ENCODE results near the gene PPARGC1A. TPM values are rescaled to one million over a fixed set of nuclear protein-coding genes. Genes with fewer than 3 reads are reported as not detected.
A peak's percentile ranks its signal among the peaks of the same experiment; 100 is the strongest.

PPARGC1A gene
- polyA plus RNA-seq, 1 experiment, result 0.73 TPM

DNA sequence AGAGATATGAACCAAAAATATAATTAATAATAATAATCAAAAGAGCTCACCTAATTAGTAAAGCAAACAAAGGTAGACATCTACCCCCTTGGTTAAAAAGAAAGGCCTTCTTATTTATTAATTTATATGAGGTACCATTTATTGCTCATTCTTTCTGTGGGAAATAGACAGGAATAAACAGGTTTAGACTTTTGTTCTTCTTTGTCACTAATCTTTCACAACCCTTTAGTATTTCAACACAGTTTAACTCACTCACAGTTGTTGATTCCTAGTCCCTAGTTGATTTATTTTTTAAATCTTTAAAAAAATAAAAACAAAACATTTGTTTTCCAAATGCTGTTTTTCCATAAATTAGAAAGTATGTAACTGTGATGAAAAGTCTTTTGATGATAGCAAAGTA lies 5.6 kb downstream of the PPARGC1A start:
- POLR2A ChIA-PET, result no interaction called here
- CTCF ChIA-PET, result no interaction called here
- DNase-seq (ENCODE audit: low read depth, low spot score), result no peak
- TF ChIP-seq CTCF (IDR thresholded peaks at IDR 0.05; ENCODE audit: low read depth, low read length), result no peak
- no peak overlapping the region for H3K27ac ChIP-seq (ENCODE audit: low read depth, low read length)
- no peaks in the 10 kb centered on the region for H3K27me3 ChIP-seq (ENCODE audit: control insufficient read depth, insufficient read depth, low read length)
- no peak overlapping the region for H3K4me3 ChIP-seq (ENCODE audit: low read depth, low read length)
- H3K9me3 ChIP-seq (ENCODE audit: control insufficient read depth, insufficient read depth, low read length), result no peaks in the 10 kb centered on the region

- no peak for DNase-seq (ENCODE audit: low read depth, low spot score)
- no peak overlapping the region for H3K27ac ChIP-seq (ENCODE audit: low read depth, low read length)
- ChIA-PET CTCF (no interaction called here), POLR2A (no interaction called here)
- H3K4me3 ChIP-seq (ENCODE audit: low read depth, low read length), result no peak overlapping the region
- no peaks in the 10 kb centered on the region for H3K27me3 ChIP-seq (ENCODE audit: control insufficient read depth, insufficient read depth, low read length)
- no peak for TF ChIP-seq CTCF (IDR thresholded peaks at IDR 0.05; ENCODE audit: low read depth, low read length)
- H3K9me3 ChIP-seq (ENCODE audit: control insufficient read depth, insufficient read depth, low read length), result no peaks in the 10 kb centered on the region
Observed at GRCh38 chr4:23882976-23883531, 6.8 kb downstream of the PPARGC1A start.

GRCh38 chr4:23881674-23882337 lies 8.0 kb downstream of the PPARGC1A start:
- ChIA-PET CTCF (interaction anchor here (0.6 kb wide), 1 partner anchor 1496 kb away, joined by 3 read pairs; no protein-coding TSS in a partner anchor), POLR2A (no interaction called here)
- Histone ChIP-seq H3K9me3 (ENCODE audit: control insufficient read depth, insufficient read depth, low read length) (no peaks in the 10 kb centered on the region), H3K27me3 (ENCODE audit: control insufficient read depth, insufficient read depth, low read length) (no peaks in the 10 kb centered on the region), H3K4me3 (ENCODE audit: low read depth, low read length) (no peak overlapping the region), H3K27ac (ENCODE audit: low read depth, low read length) (no peak overlapping the region)
- 0 out of 2 replicates have a peak, but pooled peaks have one; percentile 8 for TF ChIP-seq CTCF (IDR thresholded peaks at IDR 0.05; ENCODE audit: low read depth, low read length)
- no peak for DNase-seq (ENCODE audit: low read depth, low spot score)

GRCh38 chr4:23881052-23881501 lies 8.8 kb downstream of the PPARGC1A start:
- no peak for TF ChIP-seq CTCF (IDR thresholded peaks at IDR 0.05; ENCODE audit: low read depth, low read length)
- Histone ChIP-seq H3K27ac (ENCODE audit: low read depth, low read length) (no peak overlapping the region), H3K27me3 (ENCODE audit: control insufficient read depth, insufficient read depth, low read length) (no peaks in the 10 kb centered on the region), H3K9me3 (ENCODE audit: control insufficient read depth, insufficient read depth, low read length) (no peaks in the 10 kb centered on the region), H3K4me3 (ENCODE audit: low read depth, low read length) (no peak overlapping the region)
- DNase-seq (ENCODE audit: low read depth, low spot score), result no peak
- ChIA-PET POLR2A (no interaction called here), CTCF (interaction anchor here (0.6 kb wide), 2 partner anchors 223 to 1495 kb away, joined by 3 to 5 read pairs; no protein-coding TSS in a partner anchor)

DNA sequence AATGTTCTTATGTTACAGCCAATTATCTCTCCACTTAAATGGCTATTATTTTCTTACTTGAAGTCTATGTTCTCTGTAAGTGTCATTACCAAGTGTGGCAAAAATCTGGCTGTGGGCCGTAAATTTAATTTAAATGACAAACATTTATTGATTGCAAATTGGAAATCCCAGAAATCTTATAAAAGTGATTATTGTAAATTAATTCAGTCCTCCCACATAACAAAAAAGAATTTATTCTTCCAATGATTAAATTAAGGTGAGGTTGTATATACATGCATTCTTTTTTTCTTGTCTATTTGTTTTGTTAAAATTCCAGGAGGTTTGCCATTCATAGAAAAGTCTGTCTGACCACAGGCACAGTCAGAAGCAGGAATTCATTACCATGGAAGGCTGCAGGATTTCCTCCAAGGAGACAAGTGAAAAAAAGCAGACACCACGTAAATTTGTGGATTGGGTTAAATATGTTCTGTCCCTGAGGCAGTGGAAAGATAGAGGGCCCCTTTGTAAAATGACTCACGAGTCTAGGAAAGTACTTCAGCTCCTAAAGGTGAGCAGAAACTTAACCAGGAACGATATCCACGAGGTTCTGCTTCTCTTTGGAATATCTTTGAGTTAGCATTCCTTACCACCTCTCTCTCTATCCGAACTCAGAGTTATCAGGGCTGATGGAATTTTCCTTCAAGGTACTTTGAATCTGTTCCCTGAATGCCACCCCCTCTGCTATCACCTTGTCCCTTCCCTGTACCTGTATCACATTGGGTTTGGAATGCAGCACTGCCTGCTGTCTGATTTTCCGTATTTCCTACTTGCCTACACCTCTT lies 10.7 kb downstream of the PPARGC1A start:
- ChIA-PET POLR2A (no interaction called here), CTCF (no interaction called here)
- no peak for TF ChIP-seq CTCF (IDR thresholded peaks at IDR 0.05; ENCODE audit: low read depth, low read length)
- no peak for DNase-seq (ENCODE audit: low read depth, low spot score)
- H3K27ac ChIP-seq (ENCODE audit: low read depth, low read length), result no peak overlapping the region
- H3K9me3 ChIP-seq (ENCODE audit: control insufficient read depth, insufficient read depth, low read length), result no peaks in the 10 kb centered on the region
- H3K4me3 ChIP-seq (ENCODE audit: low read depth, low read length), result no peak overlapping the region
- H3K27me3 ChIP-seq (ENCODE audit: control insufficient read depth, insufficient read depth, low read length), result no peaks in the 10 kb centered on the region
